ENCODE data around the gene MPRIP.
"Not testable (repeated sequence)": the region's sequence is repeated elsewhere in the genome, so short reads cannot be mapped to it uniquely, and the experiment has no call there.

MPRIP gene

DNA sequence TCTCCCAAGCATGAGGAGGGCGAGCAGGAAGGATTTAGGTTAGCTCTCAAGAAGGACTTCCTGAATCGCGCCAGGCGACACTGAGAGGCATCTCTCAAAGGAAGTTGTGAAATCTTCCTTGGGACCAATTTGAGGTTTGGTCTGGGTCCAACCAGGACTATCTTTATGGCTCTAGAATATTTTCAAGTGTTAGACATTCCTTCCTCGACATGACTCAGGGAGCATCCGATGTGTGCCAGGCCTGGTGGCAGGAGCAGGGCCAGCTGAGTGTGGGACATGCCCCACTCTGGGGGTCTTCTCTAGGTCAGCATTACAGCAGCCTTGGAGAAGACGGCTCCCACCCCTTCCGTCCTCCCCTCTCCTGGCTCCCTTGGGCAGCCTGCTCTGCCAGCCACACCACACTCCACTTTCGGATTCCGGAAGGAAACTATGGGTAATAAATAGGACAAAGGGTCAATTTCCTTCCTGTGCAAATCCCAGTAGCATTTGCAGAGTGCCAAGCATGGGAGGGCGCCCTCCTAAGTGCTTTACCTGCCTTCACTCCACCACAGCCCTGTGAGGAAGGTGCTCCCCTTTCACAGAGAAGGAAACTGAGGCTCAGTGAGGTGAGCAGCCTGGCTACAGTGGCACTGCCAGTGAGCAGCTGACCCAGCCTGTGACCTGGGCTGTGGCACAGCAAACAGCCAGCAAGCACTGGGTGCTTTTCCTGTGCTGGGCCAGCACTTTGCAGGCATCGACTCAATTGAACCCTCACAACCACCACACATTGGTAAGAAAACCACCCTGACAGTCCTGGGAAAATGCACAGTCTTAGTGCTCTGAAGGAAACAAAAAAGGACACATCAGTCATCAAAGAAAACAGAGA is 31.0 kb upstream of the MPRIP start:
- not testable (repeated sequence) for DNase-seq (ENCODE audit: low read depth in 2 of 2)

DNA sequence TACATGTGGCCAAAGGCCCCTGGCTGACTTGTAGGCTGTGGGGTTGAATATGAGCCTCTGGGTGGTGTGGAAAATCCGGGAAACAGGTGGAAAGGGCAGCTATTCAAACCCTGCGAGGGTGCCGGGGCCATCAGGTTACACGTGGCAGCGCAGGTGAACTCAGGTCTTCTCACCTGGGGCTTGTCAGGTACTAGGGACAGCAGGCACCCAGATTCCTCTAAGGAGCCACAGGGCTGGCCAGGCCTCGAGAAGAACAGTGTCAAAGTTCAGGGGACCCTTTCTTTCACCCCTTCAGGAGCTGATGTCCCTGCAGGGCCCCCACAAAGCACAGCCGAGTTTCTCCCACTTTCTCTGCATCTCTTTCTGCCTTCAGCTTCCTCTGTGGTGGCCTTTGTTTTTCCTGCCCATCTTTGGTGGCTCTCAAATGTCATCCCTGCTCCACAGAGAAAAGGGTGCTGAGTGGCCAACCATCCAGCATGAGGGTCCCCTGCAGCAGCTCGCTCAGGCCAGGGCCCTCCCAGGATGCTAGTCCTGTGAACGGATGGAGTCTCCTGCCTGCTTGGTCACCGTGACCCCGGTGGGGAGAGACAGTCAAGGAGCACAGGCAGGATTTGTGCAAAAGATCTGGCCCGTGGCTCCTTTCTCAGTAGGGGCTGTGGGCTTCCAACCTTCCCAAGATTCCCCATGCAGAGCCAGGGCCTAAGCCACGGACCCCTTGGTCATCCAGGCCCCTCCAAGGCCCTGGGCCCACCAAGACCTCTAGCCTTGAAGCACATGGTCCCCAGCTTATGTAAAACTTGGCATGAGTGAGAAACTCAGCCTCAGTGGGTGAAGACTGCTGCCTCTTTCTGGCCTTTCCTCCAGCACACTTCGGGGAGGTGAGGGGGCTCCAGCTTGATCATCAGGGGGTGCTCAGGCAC is 28.2 kb upstream of the MPRIP start:
- DNase-seq (ENCODE audit: low read depth in 2 of 2) = not testable (repeated sequence)

DNA sequence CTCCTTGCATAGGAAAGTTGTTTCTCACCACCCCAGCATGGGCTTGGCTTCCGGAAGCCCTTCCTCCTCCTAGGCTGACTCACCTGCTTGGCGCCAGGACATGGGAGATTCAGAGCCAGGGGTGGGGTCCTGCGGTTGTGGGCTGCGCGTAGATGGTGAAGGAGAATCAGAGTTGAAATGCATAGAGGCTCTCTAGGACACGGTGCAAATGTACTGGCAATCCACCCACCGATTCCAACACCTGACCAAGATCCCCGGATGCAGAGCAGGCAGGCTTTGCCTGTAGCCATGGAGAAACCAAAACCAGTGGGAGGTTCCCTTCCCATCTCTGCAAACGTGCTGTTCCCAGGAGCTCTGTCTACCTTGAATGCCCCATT is 27.5 kb upstream of the MPRIP start:
- not testable (repeated sequence) for DNase-seq (ENCODE audit: low read depth in 2 of 2)

DNA sequence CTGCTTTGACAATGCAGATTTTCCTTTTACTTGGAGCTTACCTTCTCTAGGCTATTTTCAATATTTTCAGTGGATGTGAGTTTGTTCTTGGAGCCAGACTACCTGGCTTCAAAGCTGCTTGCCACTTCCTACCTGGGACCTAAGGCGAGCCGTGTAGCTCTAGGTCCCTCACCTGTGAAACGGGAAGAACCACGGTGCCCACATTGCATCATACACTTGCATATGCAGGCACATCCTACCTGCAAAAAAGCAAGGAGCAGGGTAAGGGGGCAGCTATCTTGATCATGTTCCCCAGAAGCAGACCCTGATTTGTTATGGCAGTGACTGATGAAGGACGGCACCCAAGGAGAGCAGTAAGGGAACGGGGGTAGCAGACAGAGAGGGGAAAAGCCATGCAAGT is 27.0 kb upstream of the MPRIP start:
- no peak for DNase-seq (ENCODE audit: low read depth in 2 of 2)

DNA sequence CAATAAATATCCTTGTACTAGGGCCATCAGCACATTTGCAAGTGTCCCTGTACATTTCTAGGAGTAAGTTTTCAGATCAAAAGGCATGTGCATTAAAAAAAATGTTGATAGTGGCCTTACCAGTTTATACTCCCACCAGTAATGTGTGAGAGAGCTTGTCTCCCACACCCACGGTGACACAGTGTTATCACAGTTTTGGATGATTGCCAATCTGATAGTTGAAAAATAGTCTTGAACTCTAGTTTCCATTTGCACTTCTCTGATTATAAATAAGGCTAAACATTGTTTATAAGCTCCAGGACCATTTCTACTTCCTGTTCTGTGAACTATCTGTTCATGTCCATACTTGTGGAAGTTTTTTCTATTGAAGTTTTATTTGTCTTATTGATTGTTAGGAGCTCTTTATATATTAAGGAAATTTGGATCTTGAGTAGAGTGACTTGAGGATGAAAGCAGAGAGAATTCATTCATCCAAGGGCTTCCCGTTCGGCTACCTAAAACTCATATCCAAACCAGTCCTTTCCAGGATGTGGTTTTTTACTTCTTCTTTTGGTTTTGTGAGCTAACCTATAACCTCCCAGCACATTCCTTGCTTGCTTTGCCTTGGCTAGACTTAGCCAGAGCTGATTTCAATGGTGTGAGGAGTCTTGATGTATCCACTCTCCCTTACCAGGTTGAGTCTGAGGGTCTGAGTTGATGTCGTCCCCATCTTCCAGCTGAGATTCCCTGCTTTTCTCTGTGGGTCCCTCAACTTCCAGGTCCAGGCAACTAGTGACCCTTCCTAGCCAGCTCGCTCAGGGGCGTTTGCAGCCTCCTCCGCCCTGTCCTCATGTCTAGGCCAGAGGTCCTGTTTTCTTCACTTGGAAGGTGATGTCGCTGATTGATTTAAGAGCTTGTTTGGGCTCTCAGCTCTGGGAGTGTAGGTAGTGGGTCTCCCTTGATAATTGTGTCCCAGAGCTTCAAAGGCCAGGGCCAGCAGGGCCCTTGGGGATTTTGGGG is 25.8 kb upstream of the MPRIP start:
- DNase-seq (ENCODE audit: low read depth in 2 of 2) = not testable (repeated sequence)

DNA sequence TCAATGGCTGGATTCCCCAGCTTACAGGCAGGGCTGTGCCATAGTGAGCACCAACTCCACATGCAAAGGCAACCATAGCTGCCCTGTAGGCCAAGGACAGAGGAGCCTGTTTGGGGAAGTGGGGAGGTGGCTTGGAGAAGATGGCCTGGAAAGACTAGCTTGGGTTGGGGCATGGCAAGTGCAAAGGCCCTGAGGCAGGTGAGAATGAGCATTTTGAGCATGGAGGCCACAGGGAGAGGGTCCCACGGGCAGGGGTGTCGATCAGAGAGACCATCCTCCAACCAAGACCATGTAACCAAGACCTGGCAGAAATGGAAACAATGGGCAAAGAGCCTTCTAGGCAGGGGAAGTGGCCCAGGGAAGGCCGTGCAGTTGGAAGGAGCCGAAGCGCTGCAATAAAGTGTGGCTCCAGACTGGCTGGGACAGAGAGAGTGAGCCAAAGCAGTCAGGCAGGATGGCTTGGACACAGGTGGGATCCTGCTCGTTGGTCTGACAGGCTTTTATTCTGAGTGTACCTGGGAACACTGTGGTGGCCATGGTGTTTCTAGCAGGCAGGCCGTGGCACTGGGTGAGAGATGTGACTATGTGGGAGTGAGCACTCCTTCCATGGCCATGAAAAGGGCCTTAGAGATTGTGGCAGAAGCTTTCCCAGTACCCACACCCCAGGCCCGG is 24.8 kb upstream of the MPRIP start:
- no peak for DNase-seq (ENCODE audit: low read depth in 2 of 2)

DNA sequence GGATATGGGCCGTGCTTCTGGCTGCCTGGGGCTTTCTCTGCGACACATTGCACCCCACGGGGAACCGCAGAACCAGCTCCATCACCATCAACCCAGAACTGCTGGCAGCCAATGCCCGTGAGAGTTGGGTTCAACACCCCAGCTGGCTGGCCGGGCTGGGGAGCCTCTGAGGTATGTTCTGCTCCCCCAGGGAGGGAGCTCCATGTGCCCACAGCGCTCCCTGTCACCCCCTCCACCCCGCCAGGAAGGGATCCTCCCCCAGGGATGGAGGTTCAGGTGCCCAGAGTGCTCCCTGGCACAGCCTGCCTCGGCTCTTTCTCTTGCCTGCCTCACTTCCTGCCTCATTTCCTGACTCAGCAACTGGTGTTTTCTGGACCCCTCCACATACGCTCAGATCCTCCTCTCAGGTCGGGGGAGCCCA is 24.2 kb upstream of the MPRIP start:
- no peak for DNase-seq (ENCODE audit: low read depth in 2 of 2)

DNA sequence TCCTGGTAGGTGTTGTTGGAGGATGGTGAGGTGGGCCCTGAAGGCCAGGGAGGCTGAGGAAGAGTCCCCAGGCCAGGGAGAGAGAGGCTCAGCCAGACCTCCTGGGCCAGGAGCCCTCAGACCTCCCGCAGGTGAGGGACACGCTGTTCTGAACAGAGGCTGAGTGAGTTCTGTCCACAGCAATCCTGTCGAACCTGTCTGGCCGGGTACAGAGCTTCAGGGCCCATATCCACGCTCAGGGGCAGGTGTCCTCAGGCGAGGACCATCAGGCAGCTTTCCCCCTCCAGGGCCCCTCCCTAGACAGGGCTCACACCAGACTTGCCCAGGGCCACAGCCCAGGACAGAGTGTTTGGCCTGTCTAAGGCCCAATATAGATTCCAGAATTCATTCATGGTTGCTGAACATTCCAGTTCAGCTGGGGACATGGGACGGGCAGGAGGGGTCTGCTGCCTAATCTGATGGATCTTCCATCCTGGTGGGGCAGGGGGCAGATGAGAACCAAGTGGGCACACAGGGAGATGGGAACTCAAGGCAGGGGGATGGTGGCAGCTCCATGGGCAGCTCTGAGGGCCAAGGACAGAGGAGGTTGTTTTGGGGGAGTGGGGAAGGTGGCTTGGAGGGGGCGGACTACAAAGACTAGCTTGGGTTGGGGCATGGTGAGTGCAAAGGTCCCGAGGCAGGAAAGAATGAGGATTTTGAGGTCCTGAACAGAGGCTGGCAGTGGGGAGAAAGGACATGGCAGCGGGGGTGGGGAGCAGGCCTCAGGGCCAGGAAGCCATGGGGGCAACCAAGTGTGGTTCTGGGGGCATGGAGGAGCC is 23.4 kb upstream of the MPRIP start:
- DNase-seq (ENCODE audit: low read depth in 2 of 2) = no peak

DNA sequence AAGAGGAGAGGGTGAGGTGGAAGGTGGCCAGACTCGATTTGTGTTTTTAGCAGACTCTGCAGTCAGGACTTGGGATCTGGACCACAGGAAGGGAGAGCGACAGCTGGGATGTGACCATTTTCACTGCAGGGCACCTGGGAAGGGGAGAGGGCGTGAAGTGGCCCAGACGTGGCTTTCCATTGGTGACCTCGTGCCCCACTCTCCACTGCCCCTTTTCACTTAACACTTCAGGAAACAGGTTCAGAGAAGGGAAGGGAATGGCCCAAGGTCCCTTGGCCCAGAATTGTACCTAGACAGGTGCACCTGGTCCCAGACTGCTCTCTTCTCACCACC is 22.9 kb upstream of the MPRIP start:
- no peak for DNase-seq (ENCODE audit: low read depth in 2 of 2)

DNA sequence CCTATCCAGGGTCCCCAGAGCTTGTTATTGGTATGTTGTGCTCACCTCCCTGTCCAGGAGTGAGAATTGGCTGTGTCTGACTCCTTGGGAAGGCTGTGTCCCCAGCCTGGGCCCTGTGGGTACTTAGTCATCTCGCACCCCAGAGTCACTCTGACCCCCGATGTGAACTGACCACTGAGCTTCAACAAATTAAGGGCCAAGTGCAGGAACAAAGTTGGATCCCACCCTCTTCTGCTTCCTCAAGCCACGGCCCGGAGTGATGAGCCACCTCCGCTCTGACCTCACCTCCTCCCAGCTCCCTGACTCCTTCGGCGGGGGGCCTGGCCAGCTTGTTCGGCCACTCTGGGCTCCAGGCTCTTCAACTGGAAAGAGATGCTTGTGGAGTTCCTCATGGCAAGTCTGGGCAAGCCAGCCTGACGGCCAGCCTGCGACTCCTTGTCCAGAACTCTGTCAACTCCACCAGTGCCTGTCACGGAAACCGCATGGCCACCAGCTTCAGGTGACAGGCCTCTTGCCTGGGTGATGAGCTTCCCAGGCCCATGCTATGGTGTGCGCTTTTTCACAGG is 22.3 kb upstream of the MPRIP start:
- DNase-seq (ENCODE audit: low read depth in 2 of 2) = no peak

DNA sequence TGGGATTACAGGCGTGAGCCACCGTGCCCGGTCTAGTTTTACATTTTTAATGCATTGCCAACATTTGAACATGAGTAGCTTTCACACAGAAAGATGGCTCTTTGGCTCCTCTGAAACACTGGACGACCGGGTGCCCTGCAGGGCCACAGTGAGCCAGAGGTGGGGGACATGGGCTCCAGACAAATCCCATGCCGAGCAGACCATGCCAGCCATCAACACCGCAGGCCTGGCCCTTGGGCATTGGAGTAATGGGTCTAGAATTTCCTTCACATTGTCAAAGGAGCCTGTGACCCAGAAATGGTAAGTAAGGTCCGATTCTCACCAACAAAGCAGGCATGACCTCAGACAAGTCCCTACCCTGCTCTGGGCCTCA is 21.4 kb upstream of the MPRIP start:
- DNase-seq (ENCODE audit: low read depth in 2 of 2) = no peak

DNA sequence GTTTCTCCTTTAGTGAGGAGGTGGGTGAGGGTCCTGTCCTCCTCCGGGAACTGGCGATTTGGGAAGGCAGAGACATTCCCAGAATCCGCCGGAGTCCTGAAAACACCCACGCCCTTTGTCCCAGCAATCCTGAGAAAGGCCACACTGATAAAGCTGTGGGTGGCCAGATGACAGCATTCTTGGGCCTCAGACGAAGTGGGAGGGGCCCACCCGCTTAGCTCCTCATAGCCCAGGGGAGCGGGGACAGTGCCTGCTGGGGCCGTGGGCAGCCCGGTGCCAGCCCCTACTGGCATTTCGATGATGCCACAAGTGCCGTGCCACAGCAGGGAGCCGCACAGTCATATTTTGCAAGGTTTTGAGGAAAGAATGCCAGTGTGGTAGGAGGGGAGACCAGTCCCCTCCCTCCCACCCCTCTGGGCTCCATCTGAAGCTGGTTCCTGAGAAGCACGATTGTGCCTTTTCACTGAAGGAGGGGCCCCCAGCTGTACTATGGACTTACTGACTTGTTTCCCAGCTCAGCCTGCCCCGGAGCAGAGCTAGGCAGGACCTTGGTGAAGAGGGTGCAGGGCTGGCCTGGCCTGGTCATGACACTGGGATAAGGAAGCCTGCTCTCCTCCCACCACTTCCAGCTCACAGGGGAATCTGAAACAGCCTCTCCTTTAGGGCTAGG is 20.9 kb upstream of the MPRIP start:
- no peak for DNase-seq (ENCODE audit: low read depth in 2 of 2)

DNA sequence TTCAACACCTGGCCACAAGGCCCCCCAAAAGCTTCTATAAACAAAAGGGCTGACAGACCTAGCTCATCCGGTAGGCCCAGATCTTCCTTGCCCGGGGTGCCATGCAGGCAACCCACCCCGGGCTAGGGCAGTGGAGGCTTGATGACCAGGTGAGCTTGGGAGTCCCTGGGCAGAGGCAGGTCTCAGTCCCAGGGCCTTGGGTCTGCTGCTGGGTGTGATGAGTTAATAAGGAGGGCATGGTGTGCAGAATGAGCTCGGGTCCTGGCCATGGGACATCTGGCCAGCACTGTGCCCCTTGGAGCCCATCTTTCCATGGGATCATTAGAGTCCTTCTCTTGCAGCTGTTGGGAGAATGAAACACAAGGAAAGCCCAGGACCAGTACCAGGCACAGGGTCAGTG is 20.2 kb upstream of the MPRIP start:
- no peak for DNase-seq (ENCODE audit: low read depth in 2 of 2)

DNA sequence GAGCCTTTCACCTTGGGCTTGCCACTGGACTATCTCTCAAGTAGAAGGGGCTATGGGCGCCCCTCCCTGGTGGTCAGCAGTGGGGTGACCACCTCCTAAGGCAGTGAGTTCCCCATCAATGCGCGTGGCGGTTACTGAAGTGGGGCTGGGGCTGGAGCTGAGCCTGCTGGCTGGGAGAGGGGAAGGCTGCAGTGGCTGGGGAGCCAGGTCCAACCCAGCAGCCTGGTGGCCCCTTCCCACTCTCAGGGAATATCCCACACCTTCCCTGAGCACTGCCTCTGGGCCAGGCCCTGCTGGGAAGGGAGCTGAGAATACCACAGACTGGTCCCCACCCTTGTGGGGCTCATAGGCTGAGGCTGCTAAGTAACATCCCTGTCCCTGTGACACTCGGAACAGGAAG is 19.8 kb upstream of the MPRIP start:
- no peak for DNase-seq (ENCODE audit: low read depth in 2 of 2)

DNA sequence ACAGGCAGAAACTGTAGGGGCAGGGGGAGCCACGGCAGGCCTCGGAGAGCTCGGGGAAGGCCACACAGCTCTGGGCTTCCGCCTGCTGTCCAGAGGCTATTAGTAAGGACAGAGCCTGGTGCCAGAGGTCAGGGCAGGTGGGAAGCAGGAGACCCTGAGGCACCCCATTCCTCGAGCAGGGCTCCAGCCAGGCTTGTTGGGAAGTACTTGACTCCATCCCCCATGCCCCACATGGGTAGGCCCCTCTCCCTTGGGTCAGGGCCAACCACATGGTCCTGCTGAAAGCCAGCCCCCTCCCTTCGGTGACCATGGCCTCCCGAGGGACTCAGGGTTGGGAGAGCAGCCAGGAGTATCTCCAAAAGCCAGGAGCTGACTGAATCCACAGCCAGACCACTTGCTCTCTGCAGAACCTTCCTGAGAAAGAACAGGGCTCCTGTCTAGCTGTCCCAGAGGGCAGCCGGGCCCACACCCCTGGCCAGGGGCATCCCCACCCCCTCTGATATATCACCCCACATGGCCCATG is 17.4 kb upstream of the MPRIP start:
- no peak for DNase-seq (ENCODE audit: low read depth in 2 of 2)

DNA sequence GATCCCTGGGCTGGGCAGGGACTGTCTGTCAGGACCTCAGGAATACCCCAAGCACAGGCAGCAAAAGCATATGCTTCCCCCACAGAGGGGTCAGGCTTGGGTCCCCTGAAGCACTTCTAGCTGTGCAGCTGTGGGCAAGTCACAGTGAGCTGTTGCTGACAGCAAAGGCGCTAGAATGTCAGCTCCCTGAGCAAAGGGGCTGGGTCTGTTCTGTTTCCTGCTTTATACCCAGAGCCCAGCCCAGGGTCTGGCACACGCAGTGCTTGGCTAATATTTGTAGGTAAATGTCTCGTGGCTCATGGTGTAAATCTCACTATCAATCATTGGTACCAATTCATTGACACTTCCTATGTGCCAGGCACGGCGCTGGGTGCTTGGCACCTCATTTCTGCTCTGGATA is 16.6 kb upstream of the MPRIP start:
- no peak for DNase-seq (ENCODE audit: low read depth in 2 of 2)

DNA sequence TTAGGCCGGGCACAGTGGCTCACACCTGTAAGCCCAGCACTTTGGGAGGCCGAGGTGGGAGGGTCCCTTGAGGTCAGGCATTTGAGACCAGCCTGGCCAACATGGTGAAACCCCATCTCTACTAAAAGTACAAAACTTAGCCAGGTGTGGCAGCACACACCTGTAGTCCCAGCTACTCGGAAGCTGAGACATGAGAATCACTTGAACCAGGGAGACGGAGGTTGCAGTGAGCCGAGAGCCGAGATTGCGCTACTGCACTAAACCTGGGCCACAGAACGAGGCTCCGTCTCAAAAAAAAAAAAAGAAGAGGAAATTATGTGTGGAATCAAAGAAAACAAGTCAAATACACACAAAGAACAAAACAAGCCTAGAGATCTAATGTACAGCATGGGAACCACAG is 16.1 kb upstream of the MPRIP start:
- no peak for DNase-seq (ENCODE audit: low read depth in 2 of 2)

DNA sequence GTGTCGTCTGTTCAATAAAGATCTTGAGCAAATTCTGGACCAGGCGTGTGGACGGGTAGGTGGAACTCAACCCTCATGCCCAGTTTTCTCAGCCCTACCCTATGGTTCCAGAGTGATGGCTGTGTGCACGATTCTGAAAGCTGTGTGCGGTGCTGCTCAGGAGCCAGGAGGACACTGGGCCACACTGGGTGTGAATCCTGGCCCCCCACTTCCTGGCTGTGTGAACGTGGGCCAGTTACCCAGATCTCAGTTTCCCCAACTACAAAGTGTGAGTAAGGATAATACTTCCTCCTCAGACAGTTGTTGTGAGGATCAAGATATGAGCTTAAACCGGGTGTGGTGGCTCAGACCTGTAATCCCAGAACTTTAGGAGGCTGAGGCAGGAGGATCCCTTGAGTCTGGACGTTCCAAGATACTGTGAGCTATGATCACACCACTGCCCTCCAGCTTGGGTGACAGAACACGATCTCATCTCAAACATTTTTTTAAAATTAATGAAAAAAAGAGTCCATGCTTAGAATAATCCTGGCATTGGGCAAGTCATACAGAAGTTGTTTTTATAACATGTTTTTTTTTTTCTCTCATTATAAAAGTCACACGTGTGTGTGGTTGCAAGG is 14.7 kb upstream of the MPRIP start:
- no peak for DNase-seq (ENCODE audit: low read depth in 2 of 2)
